Body of pancreas (tissue), 4 donors: ENCODE results near the gene NDUFV1. TPM values are rescaled to one million over a fixed set of nuclear protein-coding genes. Genes with fewer than 3 reads are reported as not detected.
"Not testable (repeated sequence)": the region's sequence is repeated elsewhere in the genome, so short reads cannot be mapped to it uniquely, and the experiment has no call there.

ENCODE experiments used
- ATAC-seq: fragments of 150-250 bp; one replicate; pipeline ENCODE4 v1.9.1; 2016
- DNase-seq, 4 donors: peaks; one replicate each; pipeline ENCODE4 v3.0.0-alpha.2; 2019
- H3K27ac ChIP-seq, 4 donors: fragments of 200-600 bp; sonication (generic); 1 replicate in 3 of 4; 2 replicates in 1 of 4; pipeline versions ENCODE4 v1.5.1 to v1.6.1; 2016 to 2019; ENCODE audit warnings: mild to moderate bottlenecking in 1 of 4, mixed read lengths in 1 of 4, moderate library complexity in 1 of 4
- H3K27me3 ChIP-seq, 2 donors: fragments of 200-600 bp; sonication (generic); one replicate each; pipeline ENCODE4 v1.6.0; 2016; ENCODE audit warnings: mild to moderate bottlenecking in 1 of 2
- H3K36me3 ChIP-seq, 2 donors: fragments of 200-600 bp; sonication (generic); replicated peaks in 1 of 2; 2 replicates each; pipeline ENCODE4 v1.5.1; 2016; ENCODE audit warnings: low read depth in 2 of 2; ENCODE audit not compliant: insufficient read depth in 1 of 2
- H3K4me1 ChIP-seq: fragments of 200-600 bp; sonication (generic); one replicate; pipeline ENCODE4 v1.6.0; 2016
- H3K4me3 ChIP-seq, 2 donors: fragments of 200-600 bp; sonication (generic); 1 replicate in 1 of 2; 2 replicates in 1 of 2; pipeline ENCODE4 v1.5.1; 2016 to 2019
- H3K9me3 ChIP-seq, 3 donors: fragments of 200-600 bp; sonication (generic); 1 replicate in 2 of 3; 2 replicates in 1 of 3; pipeline ENCODE4 v1.5.1; 2016
- POLR2A ChIP-seq, 3 donors: fragments of 450-650 bp; IDR thresholded peaks; one replicate each; pipeline ENCODE4 v1.6.1; 2016; ENCODE audit warnings: antibody characterized with exemption in 3 of 3, mild to moderate bottlenecking in 2 of 3
- WGBS, 2 donors: methylation state at CpG; one replicate each; pipeline ENCODE4 v1.1.5; 2017; 5-methylcytosine and 5-hydroxymethylcytosine counted together
- intact Hi-C: fragments of 100-400 bp; cut with DNase I; formaldehyde crosslinking; loops from one replicate; pipeline ENCODE4 v1.15.1; 2023
- small RNA-seq: library from RNA; depleted of rRNA; stranded (forward); fragments of <200 nt; gene quantifications from one replicate; pipeline ENCODE3, GENCODE V24; 2016
- total RNA-seq, 2 donors: library from RNA; depleted of rRNA; stranded (reverse); fragments of >200 nt; gene quantifications; one replicate each; pipeline ENCODE4 v1.1.0, GENCODE V29; 2016
- TF ChIP-seq, protein P1 (sequence below), 7 experiments: fragments of 450-650 bp in 4 of 7; fragments of 200-600 bp in 3 of 7; sonication (generic) in 3 of 7; IDR thresholded peaks; one replicate each; pipeline ENCODE4 v1.5.1; 2016 to 2019; ENCODE audit warnings: antibody characterized with exemption in 7 of 7

Gene NDUFV1
- total RNA-seq, 2 donors from 2014 or later = 209 to 264 TPM

DNA sequence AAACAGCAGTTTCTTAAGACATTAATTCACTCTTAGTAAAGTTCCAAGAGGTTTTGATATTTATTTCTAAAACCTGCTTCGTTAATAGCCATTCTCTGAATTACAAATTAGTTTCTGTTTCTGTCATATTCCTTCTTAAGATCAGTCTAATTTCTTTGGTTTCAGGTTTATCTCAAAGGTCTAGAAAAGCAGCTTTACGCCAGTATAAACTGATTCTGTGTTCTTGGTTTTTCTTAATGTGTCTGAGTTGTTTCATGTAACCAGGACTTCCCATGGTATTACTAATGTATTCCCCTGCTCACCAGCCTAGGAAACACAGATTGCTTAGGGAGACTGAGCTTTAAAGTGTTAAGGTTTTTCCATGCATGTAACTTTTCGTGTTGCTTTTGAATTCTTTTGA is 50.6 kb downstream of the NDUFV1 start:
- H3K4me3 ChIP-seq = no peak overlapping the region
- WGBS, 2 donors = 36 to 43% methylated on average over 3 of the region's 3 CpGs
- H3K27ac ChIP-seq = peak overlapping the region in 2 of 4 donors; percentile 11 to 47
- intact Hi-C loops = no loop called here
- peaks cover 0 to 3% (median 0%) of the 10 kb centered on the region in 3 donors for H3K9me3 ChIP-seq
- DNase-seq (no peak), ATAC-seq (no peak)
- no peaks in the 10 kb centered on the region for H3K27me3 ChIP-seq
- no peaks in the 10 kb centered on the region for H3K36me3 ChIP-seq
- TF ChIP-seq POLR2A (IDR thresholded peaks at IDR 0.05) = no peak
- TF ChIP-seq, protein P1, sequence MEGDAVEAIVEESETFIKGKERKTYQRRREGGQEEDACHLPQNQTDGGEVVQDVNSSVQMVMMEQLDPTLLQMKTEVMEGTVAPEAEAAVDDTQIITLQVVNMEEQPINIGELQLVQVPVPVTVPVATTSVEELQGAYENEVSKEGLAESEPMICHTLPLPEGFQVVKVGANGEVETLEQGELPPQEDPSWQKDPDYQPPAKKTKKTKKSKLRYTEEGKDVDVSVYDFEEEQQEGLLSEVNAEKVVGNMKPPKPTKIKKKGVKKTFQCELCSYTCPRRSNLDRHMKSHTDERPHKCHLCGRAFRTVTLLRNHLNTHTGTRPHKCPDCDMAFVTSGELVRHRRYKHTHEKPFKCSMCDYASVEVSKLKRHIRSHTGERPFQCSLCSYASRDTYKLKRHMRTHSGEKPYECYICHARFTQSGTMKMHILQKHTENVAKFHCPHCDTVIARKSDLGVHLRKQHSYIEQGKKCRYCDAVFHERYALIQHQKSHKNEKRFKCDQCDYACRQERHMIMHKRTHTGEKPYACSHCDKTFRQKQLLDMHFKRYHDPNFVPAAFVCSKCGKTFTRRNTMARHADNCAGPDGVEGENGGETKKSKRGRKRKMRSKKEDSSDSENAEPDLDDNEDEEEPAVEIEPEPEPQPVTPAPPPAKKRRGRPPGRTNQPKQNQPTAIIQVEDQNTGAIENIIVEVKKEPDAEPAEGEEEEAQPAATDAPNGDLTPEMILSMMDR (IDR thresholded peaks at IDR 0.05) = no peak
- peaks cover 5% of the 10 kb centered on the region for H3K4me1 ChIP-seq

DNA sequence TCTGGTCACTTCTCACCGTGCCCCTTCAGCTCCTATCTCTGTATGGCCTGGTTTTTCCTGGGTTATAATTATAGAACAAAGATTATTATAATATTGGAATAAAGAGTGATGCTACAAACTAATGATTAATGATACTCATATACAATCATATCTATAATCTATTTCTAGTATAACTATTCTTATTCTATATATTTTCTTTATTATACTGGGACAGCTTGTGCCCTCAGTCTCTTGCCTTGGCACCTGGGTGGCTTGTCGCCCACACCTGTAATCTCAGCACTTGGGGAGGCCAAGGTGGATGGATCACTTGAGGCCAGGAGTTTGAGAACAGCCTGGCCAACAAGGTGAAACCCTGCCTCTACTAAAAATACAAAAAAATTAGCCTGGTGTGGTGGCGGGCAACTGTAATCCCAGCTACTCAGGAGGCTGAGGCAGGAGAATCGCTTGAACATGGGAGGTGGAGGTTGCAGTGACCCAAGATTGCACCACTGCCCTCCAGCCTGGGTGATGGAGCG is 53.0 kb downstream of the NDUFV1 start:
- TF ChIP-seq, protein P1 (IDR thresholded peaks at IDR 0.05) = peak in 1 of 7 experiments; percentile 10
- WGBS, 2 donors = 47 to 49% methylated on average over 5 of the region's 5 CpGs
- not testable (repeated sequence) for ATAC-seq, H3K4me1 ChIP-seq, H3K27ac ChIP-seq, H3K36me3 ChIP-seq, H3K4me3 ChIP-seq, DNase-seq, H3K27me3 ChIP-seq, H3K9me3 ChIP-seq
- intact Hi-C loops = loop anchor here (10.0 kb wide), 1 partner anchor 55 kb away; no protein-coding TSS in a partner anchor

GRCh38 chr11:67660752-67661151 is 54.0 kb downstream of the NDUFV1 start:
- DNase-seq, H3K27me3 ChIP-seq, H3K36me3 ChIP-seq, H3K4me1 ChIP-seq, H3K27ac ChIP-seq, H3K4me3 ChIP-seq, H3K9me3 ChIP-seq, ATAC-seq: not testable (repeated sequence)
- intact Hi-C loops = loop anchor here (10.0 kb wide), 1 partner anchor 54 kb away; no protein-coding TSS in a partner anchor
- WGBS, 2 donors = 73% methylated on average over 5 of the region's 5 CpGs

Small RNAs within 50 kb of the gene (small RNA-seq; reads per million reads assigned to genes)
- gene AP003385.3 = not detected

Other genes starting within 250 kb of the NDUFV1 start
- gene CLCF1, start 233.3 kb upstream of the NDUFV1 start, total RNA-seq = 10 to 100 TPM in 1 of 2 donors, 1 to 10 TPM in 1; 2.3 to 14.5 TPM
- 10 to 100 TPM; 22.6 to 49.4 TPM for gene RAD9A, start 214.9 kb upstream of the NDUFV1 start, total RNA-seq
- gene PPP1CA, start 205.1 kb upstream of the NDUFV1 start, total RNA-seq = 100 to 1,000 TPM in 1 of 2 donors, 10 to 100 TPM in 1; 81.1 to 104 TPM
- 1 to 10 TPM; 1.6 to 4.3 TPM for gene TBC1D10C, start 202.9 kb upstream of the NDUFV1 start, total RNA-seq
- gene CARNS1, start 191.3 kb upstream of the NDUFV1 start, total RNA-seq = 1 to 10 TPM; 2.1 to 2.6 TPM
- gene RPS6KB2, start 178.4 kb upstream of the NDUFV1 start, total RNA-seq = 10 to 100 TPM; 34.9 to 36.1 TPM
- gene PTPRCAP, start 169.3 kb upstream of the NDUFV1 start, total RNA-seq = 1 to 10 TPM; 6.0 to 6.9 TPM
- gene CORO1B, start 163.5 kb upstream of the NDUFV1 start, total RNA-seq = 10 to 100 TPM; 53.1 to 55.3 TPM
- not detected for gene GPR152, start 154.2 kb upstream of the NDUFV1 start, total RNA-seq
- gene CABP4, start 151.6 kb upstream of the NDUFV1 start, total RNA-seq = 1 to 10 TPM in 1 of 2 donors, not detected in 1; 3.1 TPM
- 100 to 1,000 TPM in 1 of 2 donors, 10 to 100 TPM in 1; 69.5 to 118 TPM for gene TMEM134, start 137.7 kb upstream of the NDUFV1 start, total RNA-seq
- 10 to 100 TPM; 21.4 to 39.7 TPM for gene AIP, start 123.9 kb upstream of the NDUFV1 start, total RNA-seq
- 10 to 100 TPM in 1 of 2 donors, 1 to 10 TPM in 1; 8.6 to 24.4 TPM for gene PITPNM1, start 101.6 kb upstream of the NDUFV1 start, total RNA-seq
- gene CDK2AP2, start 98.8 kb upstream of the NDUFV1 start, total RNA-seq = 10 to 100 TPM; 56.7 to 59.4 TPM
- gene CABP2, start 83.5 kb upstream of the NDUFV1 start, total RNA-seq = not detected
- gene GSTP1, start 23.1 kb upstream of the NDUFV1 start, total RNA-seq = 100 to 1,000 TPM; 359 to 454 TPM
- gene NUDT8, start 23.0 kb downstream of the NDUFV1 start, total RNA-seq = 10 to 100 TPM; 11.5 to 21.8 TPM
- not detected for gene TBX10, start 32.8 kb downstream of the NDUFV1 start, total RNA-seq
- 10 to 100 TPM in 1 of 2 donors, 1 to 10 TPM in 1; 7.0 to 16.2 TPM for gene ACY3, start 43.8 kb downstream of the NDUFV1 start, total RNA-seq
- not detected for gene ALDH3B2, start 67.7 kb downstream of the NDUFV1 start, total RNA-seq